ENCODE data around the gene SREBF1.

The SREBF1 gene

GRCh38 chr17:17806035-17806434 lies 30.8 kb downstream of the SREBF1 start:
- DNase-seq, result no peak
- Histone ChIP-seq H3K4me1 (ENCODE audit: control insufficient read depth, insufficient read depth, low read length, poor library complexity, severe bottlenecking) (no peaks in the 10 kb centered on the region), H3K36me3 (ENCODE audit: control insufficient read depth, insufficient read depth, low read length) (no peaks in the 10 kb centered on the region)

GRCh38 chr17:17805575-17805974 lies 31.2 kb downstream of the SREBF1 start:
- H3K9me3 ChIP-seq (ENCODE audit: control insufficient read depth, low read length), result no peaks in the 10 kb centered on the region
- H3K36me3 ChIP-seq (ENCODE audit: control insufficient read depth, insufficient read depth, low read length), result no peaks in the 10 kb centered on the region
- H3K4me3 ChIP-seq (ENCODE audit: insufficient read depth, low read depth, low read length, poor library complexity, severe bottlenecking), result no peak overlapping the region
- DNase-seq, result no peak
- no peak overlapping the region for H3K27ac ChIP-seq (ENCODE audit: insufficient read depth, low read length, poor library complexity, severe bottlenecking)
- no peaks in the 10 kb centered on the region for H3K27me3 ChIP-seq (replicated peaks; ENCODE audit: control insufficient read depth, insufficient read depth, low read length, poor library complexity, severe bottlenecking)
- no peaks in the 10 kb centered on the region for H3K4me1 ChIP-seq (ENCODE audit: control insufficient read depth, insufficient read depth, low read length, poor library complexity, severe bottlenecking)

More at GRCh38 chr17:17806035-17806434, 30.8 kb downstream of the SREBF1 start:
- H3K27ac ChIP-seq (ENCODE audit: insufficient read depth, low read length, poor library complexity, severe bottlenecking), result no peak overlapping the region
- H3K4me3 ChIP-seq (ENCODE audit: insufficient read depth, low read depth, low read length, poor library complexity, severe bottlenecking), result no peak overlapping the region
- H3K27me3 ChIP-seq (replicated peaks; ENCODE audit: control insufficient read depth, insufficient read depth, low read length, poor library complexity, severe bottlenecking), result no peaks in the 10 kb centered on the region
- H3K9me3 ChIP-seq (ENCODE audit: control insufficient read depth, low read length), result no peaks in the 10 kb centered on the region

- H3K27ac ChIP-seq (ENCODE audit: insufficient read depth, low read length, poor library complexity, severe bottlenecking), result no peak overlapping the region
- DNase-seq, result no peak
- H3K27me3 ChIP-seq (replicated peaks; ENCODE audit: control insufficient read depth, insufficient read depth, low read length, poor library complexity, severe bottlenecking), result no peaks in the 10 kb centered on the region
- no peak overlapping the region for H3K4me3 ChIP-seq (ENCODE audit: insufficient read depth, low read depth, low read length, poor library complexity, severe bottlenecking)
- H3K36me3 ChIP-seq (ENCODE audit: control insufficient read depth, insufficient read depth, low read length), result no peaks in the 10 kb centered on the region
- no peaks in the 10 kb centered on the region for H3K9me3 ChIP-seq (ENCODE audit: control insufficient read depth, low read length)
- H3K4me1 ChIP-seq (ENCODE audit: control insufficient read depth, insufficient read depth, low read length, poor library complexity, severe bottlenecking), result no peaks in the 10 kb centered on the region
These were observed 32.8 kb downstream of the SREBF1 start for GRCh38 chr17:17804007-17804406.

- no peaks in the 10 kb centered on the region for H3K9me3 ChIP-seq (ENCODE audit: control insufficient read depth, low read length)
- H3K36me3 ChIP-seq (ENCODE audit: control insufficient read depth, insufficient read depth, low read length), result no peaks in the 10 kb centered on the region
- H3K27me3 ChIP-seq (replicated peaks; ENCODE audit: control insufficient read depth, insufficient read depth, low read length, poor library complexity, severe bottlenecking), result no peaks in the 10 kb centered on the region
- no peak overlapping the region for H3K27ac ChIP-seq (ENCODE audit: insufficient read depth, low read length, poor library complexity, severe bottlenecking)
- no peaks in the 10 kb centered on the region for H3K4me1 ChIP-seq (ENCODE audit: control insufficient read depth, insufficient read depth, low read length, poor library complexity, severe bottlenecking)
- DNase-seq, result no peak
- H3K4me3 ChIP-seq (ENCODE audit: insufficient read depth, low read depth, low read length, poor library complexity, severe bottlenecking), result no peak overlapping the region
These were observed 34.8 kb downstream of the SREBF1 start for GRCh38 chr17:17801800-17802481.

GRCh38 chr17:17800504-17801021 lies 36.2 kb downstream of the SREBF1 start:
- H3K27me3 ChIP-seq (replicated peaks; ENCODE audit: control insufficient read depth, insufficient read depth, low read length, poor library complexity, severe bottlenecking), result no peaks in the 10 kb centered on the region
- H3K9me3 ChIP-seq (ENCODE audit: control insufficient read depth, low read length), result no peaks in the 10 kb centered on the region
- H3K4me3 ChIP-seq (ENCODE audit: insufficient read depth, low read depth, low read length, poor library complexity, severe bottlenecking), result no peak overlapping the region
- no peaks in the 10 kb centered on the region for H3K4me1 ChIP-seq (ENCODE audit: control insufficient read depth, insufficient read depth, low read length, poor library complexity, severe bottlenecking)
- DNase-seq, result no peak
- no peaks in the 10 kb centered on the region for H3K36me3 ChIP-seq (ENCODE audit: control insufficient read depth, insufficient read depth, low read length)
- H3K27ac ChIP-seq (ENCODE audit: insufficient read depth, low read length, poor library complexity, severe bottlenecking), result no peak overlapping the region

GRCh38 chr17:17798573-17799255 lies 38.1 kb downstream of the SREBF1 start:
- Histone ChIP-seq H3K27me3 (replicated peaks; ENCODE audit: control insufficient read depth, insufficient read depth, low read length, poor library complexity, severe bottlenecking) (no peaks in the 10 kb centered on the region), H3K36me3 (ENCODE audit: control insufficient read depth, insufficient read depth, low read length) (no peaks in the 10 kb centered on the region), H3K27ac (ENCODE audit: insufficient read depth, low read length, poor library complexity, severe bottlenecking) (no peak overlapping the region), H3K4me3 (ENCODE audit: insufficient read depth, low read depth, low read length, poor library complexity, severe bottlenecking) (no peak overlapping the region), H3K4me1 (ENCODE audit: control insufficient read depth, insufficient read depth, low read length, poor library complexity, severe bottlenecking) (no peaks in the 10 kb centered on the region), H3K9me3 (ENCODE audit: control insufficient read depth, low read length) (no peaks in the 10 kb centered on the region)
- DNase-seq, result no peak

- Histone ChIP-seq H3K27me3 (replicated peaks; ENCODE audit: control insufficient read depth, insufficient read depth, low read length, poor library complexity, severe bottlenecking) (no peaks in the 10 kb centered on the region), H3K4me3 (ENCODE audit: insufficient read depth, low read depth, low read length, poor library complexity, severe bottlenecking) (no peak overlapping the region), H3K36me3 (ENCODE audit: control insufficient read depth, insufficient read depth, low read length) (no peaks in the 10 kb centered on the region), H3K9me3 (ENCODE audit: control insufficient read depth, low read length) (no peaks in the 10 kb centered on the region), H3K4me1 (ENCODE audit: control insufficient read depth, insufficient read depth, low read length, poor library complexity, severe bottlenecking) (peaks cover 5% of the 10 kb centered on the region), H3K27ac (ENCODE audit: insufficient read depth, low read length, poor library complexity, severe bottlenecking) (no peak overlapping the region)
- no peak for DNase-seq
These were observed 38.7 kb downstream of the SREBF1 start for GRCh38 chr17:17798010-17798556.

- H3K27ac ChIP-seq (ENCODE audit: insufficient read depth, low read length, poor library complexity, severe bottlenecking), result no peak overlapping the region
- no peak for DNase-seq
- H3K36me3 ChIP-seq (ENCODE audit: control insufficient read depth, insufficient read depth, low read length), result no peaks in the 10 kb centered on the region
- H3K4me3 ChIP-seq (ENCODE audit: insufficient read depth, low read depth, low read length, poor library complexity, severe bottlenecking), result no peak overlapping the region
- no peaks in the 10 kb centered on the region for H3K9me3 ChIP-seq (ENCODE audit: control insufficient read depth, low read length)
- peaks cover 8% of the 10 kb centered on the region for H3K4me1 ChIP-seq (ENCODE audit: control insufficient read depth, insufficient read depth, low read length, poor library complexity, severe bottlenecking)
- H3K27me3 ChIP-seq (replicated peaks; ENCODE audit: control insufficient read depth, insufficient read depth, low read length, poor library complexity, severe bottlenecking), result no peaks in the 10 kb centered on the region
These were observed 39.5 kb downstream of the SREBF1 start for GRCh38 chr17:17797119-17797809.

GRCh38 chr17:17796787-17797061 lies 40.1 kb downstream of the SREBF1 start:
- H3K9me3 ChIP-seq (ENCODE audit: control insufficient read depth, low read length), result no peaks in the 10 kb centered on the region
- no peaks in the 10 kb centered on the region for H3K36me3 ChIP-seq (ENCODE audit: control insufficient read depth, insufficient read depth, low read length)
- no peak for DNase-seq
- H3K4me3 ChIP-seq (ENCODE audit: insufficient read depth, low read depth, low read length, poor library complexity, severe bottlenecking), result no peak overlapping the region
- peaks cover 8% of the 10 kb centered on the region for H3K4me1 ChIP-seq (ENCODE audit: control insufficient read depth, insufficient read depth, low read length, poor library complexity, severe bottlenecking)
- no peak overlapping the region for H3K27ac ChIP-seq (ENCODE audit: insufficient read depth, low read length, poor library complexity, severe bottlenecking)
- H3K27me3 ChIP-seq (replicated peaks; ENCODE audit: control insufficient read depth, insufficient read depth, low read length, poor library complexity, severe bottlenecking), result no peaks in the 10 kb centered on the region
